HCT116 (cell line): Measurements from ENCODE around the gene RSRC1.

ENCODE experiments used
- EZH2 ChIP-seq: fragments of 200-600 bp; sonication (generic); IDR thresholded peaks from 2 replicates; pipeline ENCODE4 v1.6.1; 2017; ENCODE audit warnings: antibody characterized with exemption, mixed run types
- MAX ChIP-seq: IDR thresholded peaks from 2 replicates; pipeline ENCODE4 v1.6.1; 2012
- POLR2AphosphoS5 ChIP-seq: IDR thresholded peaks from 2 replicates; pipeline ENCODE4 v1.6.1; 2011; ENCODE audit warnings: mild to moderate bottlenecking, low read depth, low read length, moderate library complexity
- YY1 ChIP-seq: IDR thresholded peaks from 2 replicates; pipeline ENCODE4 v1.6.1; 2011; ENCODE audit warnings: low read length, low read depth, moderate library complexity, mild to moderate bottlenecking; ENCODE audit not compliant: insufficient replicate concordance; ENCODE audit errors: extremely low read depth
- ZFX ChIP-seq: fragments of 450-650 bp; IDR thresholded peaks from 2 replicates; pipeline ENCODE4 v1.6.1; 2017
- TF ChIP-seq, protein P1 (sequence below), 3 experiments: fragments of 200-600 bp in 1 of 3; sonication (generic) in 1 of 3; IDR thresholded peaks in 2 of 3; conservative IDR thresholded peaks in 1 of 3; 2 replicates each; pipeline ENCODE4 v1.5.1; 2012 to 2017; ENCODE audit warnings: low read depth in 2 of 3, low read length in 2 of 3, antibody characterized with exemption in 1 of 3, borderline replicate concordance in 1 of 3, control low read depth in 1 of 3, mild to moderate bottlenecking in 1 of 3, mixed read lengths in 1 of 3, mixed run types in 1 of 3, moderate library complexity in 1 of 3; ENCODE audit not compliant: insufficient read depth in 1 of 3
- TF ChIP-seq, protein P2 (sequence below): IDR thresholded peaks from 2 replicates; pipeline ENCODE4 v1.6.1; 2012; ENCODE audit warnings: low read depth

DNA sequence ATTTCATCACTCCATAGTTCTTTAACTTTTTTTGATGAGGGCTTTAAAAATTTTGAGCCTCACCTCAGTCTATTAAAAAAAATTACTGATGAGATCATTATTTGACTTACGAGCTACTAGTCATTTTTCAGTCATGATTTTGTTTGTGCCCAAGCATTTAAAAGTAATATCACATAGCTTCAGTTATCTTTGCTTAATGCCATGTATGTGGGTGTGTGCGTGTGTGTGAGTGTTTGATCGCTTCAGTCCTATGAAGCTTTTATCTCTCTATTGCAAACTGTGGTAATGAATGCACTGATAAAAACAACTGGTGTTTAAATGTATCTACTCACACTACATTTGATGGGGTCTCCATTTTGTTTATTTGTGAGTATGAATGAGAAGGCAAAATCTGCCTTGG lies 49.8 kb downstream of the RSRC1 start:
- TF ChIP-seq MAX (no peak), EZH2 (no peak), ZFX (no peak), POLR2AphosphoS5 (no peak), YY1 (no peak)
- TF ChIP-seq, protein P1, sequence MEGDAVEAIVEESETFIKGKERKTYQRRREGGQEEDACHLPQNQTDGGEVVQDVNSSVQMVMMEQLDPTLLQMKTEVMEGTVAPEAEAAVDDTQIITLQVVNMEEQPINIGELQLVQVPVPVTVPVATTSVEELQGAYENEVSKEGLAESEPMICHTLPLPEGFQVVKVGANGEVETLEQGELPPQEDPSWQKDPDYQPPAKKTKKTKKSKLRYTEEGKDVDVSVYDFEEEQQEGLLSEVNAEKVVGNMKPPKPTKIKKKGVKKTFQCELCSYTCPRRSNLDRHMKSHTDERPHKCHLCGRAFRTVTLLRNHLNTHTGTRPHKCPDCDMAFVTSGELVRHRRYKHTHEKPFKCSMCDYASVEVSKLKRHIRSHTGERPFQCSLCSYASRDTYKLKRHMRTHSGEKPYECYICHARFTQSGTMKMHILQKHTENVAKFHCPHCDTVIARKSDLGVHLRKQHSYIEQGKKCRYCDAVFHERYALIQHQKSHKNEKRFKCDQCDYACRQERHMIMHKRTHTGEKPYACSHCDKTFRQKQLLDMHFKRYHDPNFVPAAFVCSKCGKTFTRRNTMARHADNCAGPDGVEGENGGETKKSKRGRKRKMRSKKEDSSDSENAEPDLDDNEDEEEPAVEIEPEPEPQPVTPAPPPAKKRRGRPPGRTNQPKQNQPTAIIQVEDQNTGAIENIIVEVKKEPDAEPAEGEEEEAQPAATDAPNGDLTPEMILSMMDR (IDR thresholded peaks at IDR 0.05 in 2 of 3, conservative IDR thresholded peaks at IDR 0.05 in 1 of 3; ENCODE audit: borderline replicate concordance in 1 of 3, insufficient read depth in 1 of 3, low read depth in 2 of 3, low read length in 2 of 3): no peak
- TF ChIP-seq, protein P2, sequence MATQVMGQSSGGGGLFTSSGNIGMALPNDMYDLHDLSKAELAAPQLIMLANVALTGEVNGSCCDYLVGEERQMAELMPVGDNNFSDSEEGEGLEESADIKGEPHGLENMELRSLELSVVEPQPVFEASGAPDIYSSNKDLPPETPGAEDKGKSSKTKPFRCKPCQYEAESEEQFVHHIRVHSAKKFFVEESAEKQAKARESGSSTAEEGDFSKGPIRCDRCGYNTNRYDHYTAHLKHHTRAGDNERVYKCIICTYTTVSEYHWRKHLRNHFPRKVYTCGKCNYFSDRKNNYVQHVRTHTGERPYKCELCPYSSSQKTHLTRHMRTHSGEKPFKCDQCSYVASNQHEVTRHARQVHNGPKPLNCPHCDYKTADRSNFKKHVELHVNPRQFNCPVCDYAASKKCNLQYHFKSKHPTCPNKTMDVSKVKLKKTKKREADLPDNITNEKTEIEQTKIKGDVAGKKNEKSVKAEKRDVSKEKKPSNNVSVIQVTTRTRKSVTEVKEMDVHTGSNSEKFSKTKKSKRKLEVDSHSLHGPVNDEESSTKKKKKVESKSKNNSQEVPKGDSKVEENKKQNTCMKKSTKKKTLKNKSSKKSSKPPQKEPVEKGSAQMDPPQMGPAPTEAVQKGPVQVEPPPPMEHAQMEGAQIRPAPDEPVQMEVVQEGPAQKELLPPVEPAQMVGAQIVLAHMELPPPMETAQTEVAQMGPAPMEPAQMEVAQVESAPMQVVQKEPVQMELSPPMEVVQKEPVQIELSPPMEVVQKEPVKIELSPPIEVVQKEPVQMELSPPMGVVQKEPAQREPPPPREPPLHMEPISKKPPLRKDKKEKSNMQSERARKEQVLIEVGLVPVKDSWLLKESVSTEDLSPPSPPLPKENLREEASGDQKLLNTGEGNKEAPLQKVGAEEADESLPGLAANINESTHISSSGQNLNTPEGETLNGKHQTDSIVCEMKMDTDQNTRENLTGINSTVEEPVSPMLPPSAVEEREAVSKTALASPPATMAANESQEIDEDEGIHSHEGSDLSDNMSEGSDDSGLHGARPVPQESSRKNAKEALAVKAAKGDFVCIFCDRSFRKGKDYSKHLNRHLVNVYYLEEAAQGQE: no peak
